HCT116 (cell line): ENCODE results near the gene LIPG. TPM values are rescaled to one million over a fixed set of nuclear protein-coding genes. Genes with fewer than 3 reads are reported as not detected.

Experiments used
- ATAC-seq: fragments of 200-7000 bp; cut with Tn5 transposase; 2 replicates; pipeline ENCODE4 v1.9.1; 2020; ENCODE audit warnings: mild to moderate bottlenecking, moderate library complexity
- BruUV-seq: library from RNA; stranded (reverse); fragments of 400-500 nt; replicated peaks from 2 replicates; lab custom pipeline; 2021; lab: Mats Ljungman, UMichigan
- CTCF ChIA-PET: fragments of 300-600 bp; sonication (Branson Sonifier 250); formaldehyde crosslinking; loops from one replicate; lab custom pipeline; 2021; ENCODE audit warnings: antibody characterized with exemption; lab: Charles Lee
- POLR2A ChIA-PET: fragments of 300-600, 350-600 bp; sonication (Branson Sonifier 250); formaldehyde crosslinking; loops from one replicate; lab custom pipeline; 2021; ENCODE audit warnings: antibody characterized with exemption; lab: Charles Lee
- RAD21 ChIA-PET, 2 experiments: fragments of 300-600 bp; sonication (Branson Sonifier 250); formaldehyde crosslinking; loops; one replicate each; lab custom pipeline; 2023; ENCODE audit warnings: low total read pairs in 2 of 2; ENCODE audit not compliant: uncharacterized antibody in 2 of 2, unreplicated experiment in 2 of 2, low non-redundant PET in 1 of 2; lab: Charles Lee
- DNase-seq: peaks from one replicate; pipeline ENCODE4 v3.0.0-alpha.2; 2010; ENCODE audit warnings: low read depth, low spot score
- H2AFZ ChIP-seq: fragments of 200-600 bp; shearing (Covaris generic), sonication (generic); 2 replicates; pipeline ENCODE4 v1.6.1; 2017; ENCODE audit warnings: low read depth, mixed run types, mixed read lengths, antibody characterized with exemption, low read length; ENCODE audit not compliant: poor library complexity, severe bottlenecking
- H3K27ac ChIP-seq: 2 replicates; pipeline ENCODE4 v1.5.1; 2012; ENCODE audit warnings: low read depth, low read length
- H3K27me3 ChIP-seq: fragments of 200-600 bp; sonication (generic); 2 replicates; pipeline ENCODE4 v1.6.1; 2016; ENCODE audit warnings: mixed run types, low read length, mixed read lengths; ENCODE audit not compliant: insufficient read depth
- H3K36me3 ChIP-seq, 2 experiments: fragments of 200-500 bp in 1 of 2; fragments of 200-600 bp in 1 of 2; sonication (Bioruptor generic) in 1 of 2; sonication (generic) in 1 of 2; 2 replicates each; pipeline versions ENCODE4 v1.5.1 to v1.6.1; 2014 to 2016; ENCODE audit warnings: low read length in 2 of 2, inconsistent platforms in 1 of 2, mixed read lengths in 1 of 2, mixed run types in 1 of 2; ENCODE audit not compliant: insufficient read depth in 2 of 2, control insufficient read depth in 1 of 2
- H3K4me1 ChIP-seq, 2 experiments: fragments of 200-600 bp in 1 of 2; sonication (generic) in 1 of 2; 2 replicates each; pipeline versions ENCODE4 v1.5.1 to v1.6.1; 2012 to 2017; ENCODE audit warnings: low read length in 2 of 2, inconsistent platforms in 1 of 2, mild to moderate bottlenecking in 1 of 2, mixed read lengths in 1 of 2, mixed run types in 1 of 2, moderate library complexity in 1 of 2; ENCODE audit not compliant: insufficient read depth in 2 of 2, control insufficient read depth in 1 of 2
- H3K4me2 ChIP-seq: fragments of 200-600 bp; sonication (generic); 2 replicates; pipeline ENCODE4 v1.6.1; 2017; ENCODE audit warnings: mixed run types, low read length, mixed read lengths
- H3K4me3 ChIP-seq, 2 experiments: fragments of 200-600 bp in 1 of 2; sonication (generic) in 1 of 2; replicated peaks in 1 of 2; 2 replicates each; pipeline ENCODE4 v1.5.1; 2011 to 2016; ENCODE audit warnings: low read length in 2 of 2, control low read depth in 1 of 2, low read depth in 1 of 2, mild to moderate bottlenecking in 1 of 2, mixed read lengths in 1 of 2, mixed run types in 1 of 2
- H3K79me2 ChIP-seq: fragments of 200-600 bp; sonication (generic); 2 replicates; pipeline ENCODE4 v1.6.1; 2017; ENCODE audit warnings: mild to moderate bottlenecking, mixed run types, low read length, moderate library complexity, mixed read lengths; ENCODE audit not compliant: insufficient read depth
- H3K9ac ChIP-seq: fragments of 200-600 bp; sonication (generic); 2 replicates; pipeline ENCODE4 v1.6.1; 2016; ENCODE audit warnings: low read length, mixed read lengths
- H3K9me2 ChIP-seq: fragments of 200-600 bp; sonication (generic), shearing (Covaris generic); 2 replicates; pipeline ENCODE4 v1.6.1; 2017; ENCODE audit warnings: mixed run types, mild to moderate bottlenecking, moderate library complexity; ENCODE audit not compliant: insufficient read depth
- H3K9me3 ChIP-seq, 2 experiments: fragments of 200-500 bp in 1 of 2; fragments of 200-600 bp in 1 of 2; sonication (Bioruptor generic) in 1 of 2; sonication (generic) in 1 of 2; 2 replicates each; pipeline ENCODE4 v1.6.1; 2014 to 2017; ENCODE audit warnings: low read length in 2 of 2, mixed read lengths in 2 of 2, inconsistent platforms in 1 of 2, low read depth in 1 of 2, mild to moderate bottlenecking in 1 of 2, mixed run types in 1 of 2, moderate library complexity in 1 of 2; ENCODE audit not compliant: control insufficient read depth in 1 of 2, insufficient read depth in 1 of 2
- H4K20me1 ChIP-seq: fragments of 200-600 bp; sonication (generic), shearing (Covaris generic); 2 replicates; pipeline ENCODE4 v1.6.1; 2017; ENCODE audit warnings: mixed run types, mild to moderate bottlenecking, moderate library complexity; ENCODE audit not compliant: insufficient read depth
- CBX3 ChIP-seq: IDR thresholded peaks from 2 replicates; pipeline ENCODE4 v1.6.1; 2012; ENCODE audit warnings: low read depth
- CEBPB ChIP-seq: IDR thresholded peaks from 2 replicates; pipeline ENCODE4 v1.6.1; 2012; ENCODE audit warnings: low read depth
- EGR1 ChIP-seq: IDR thresholded peaks from 2 replicates; pipeline ENCODE4 v1.6.1; 2012; ENCODE audit warnings: low read depth
- ELF1 ChIP-seq: IDR thresholded peaks from 2 replicates; pipeline ENCODE4 v1.6.1; 2012; ENCODE audit warnings: low read depth, borderline replicate concordance
- EZH2 ChIP-seq: fragments of 200-600 bp; sonication (generic); IDR thresholded peaks from 2 replicates; pipeline ENCODE4 v1.6.1; 2017; ENCODE audit warnings: antibody characterized with exemption, mixed run types
- EZH2phosphoT487 ChIP-seq: fragments of 200-600 bp; IDR thresholded peaks from 2 replicates; pipeline ENCODE4 v1.6.1; 2018; ENCODE audit warnings: antibody characterized with exemption, borderline replicate concordance
- FOSL1 ChIP-seq: IDR thresholded peaks from 2 replicates; pipeline ENCODE4 v1.6.1; 2012; ENCODE audit warnings: low read depth
- JUND ChIP-seq: IDR thresholded peaks from 2 replicates; pipeline ENCODE4 v1.6.1; 2012
- POLR2AphosphoS5 ChIP-seq: IDR thresholded peaks from 2 replicates; pipeline ENCODE4 v1.6.1; 2011; ENCODE audit warnings: mild to moderate bottlenecking, low read depth, low read length, moderate library complexity
- RAD21 ChIP-seq: IDR thresholded peaks from 2 replicates; pipeline ENCODE4 v1.6.1; 2012; ENCODE audit warnings: low read depth, mild to moderate bottlenecking
- SIN3A ChIP-seq: IDR thresholded peaks from 2 replicates; pipeline ENCODE4 v1.6.1; 2012; ENCODE audit warnings: low read depth
- SP1 ChIP-seq: IDR thresholded peaks from 2 replicates; pipeline ENCODE4 v1.6.1; 2012; ENCODE audit warnings: low read depth
- SRF ChIP-seq: IDR thresholded peaks from 2 replicates; pipeline ENCODE4 v1.6.1; 2012; ENCODE audit warnings: low read depth
- TCF7L2 ChIP-seq: IDR thresholded peaks from 2 replicates; pipeline ENCODE4 v1.7.0; 2011; ENCODE audit warnings: borderline replicate concordance, inconsistent platforms; ENCODE audit not compliant: insufficient read depth, insufficient read length; ENCODE audit errors: extremely low read depth
- YY1 ChIP-seq: IDR thresholded peaks from 2 replicates; pipeline ENCODE4 v1.6.1; 2011; ENCODE audit warnings: low read length, low read depth, moderate library complexity, mild to moderate bottlenecking; ENCODE audit not compliant: insufficient replicate concordance; ENCODE audit errors: extremely low read depth
- ZNF274 ChIP-seq: fragments of 200-500 bp; sonication (Bioruptor generic); IDR thresholded peaks from 2 replicates; pipeline ENCODE4 v1.6.1; 2014; ENCODE audit warnings: mild to moderate bottlenecking, low read depth, low read length, inconsistent platforms
- intact Hi-C: fragments of 100-400 bp; cut with micrococcal nuclease; formaldehyde crosslinking; loops from 2 replicates; pipeline ENCODE4 v1.10.0; 2022
- total RNA-seq: library from RNA; stranded (reverse); gene quantifications from one replicate; pipeline ENCODE4 v1.2.1, GENCODE V29; 2021; ENCODE audit not compliant: unreplicated experiment
- TF ChIP-seq, protein P1 (sequence below): IDR thresholded peaks from 2 replicates; pipeline ENCODE4 v1.6.1; 2012
- TF ChIP-seq, protein P2 (sequence below): IDR thresholded peaks from 2 replicates; pipeline ENCODE4 v1.6.1; 2012; ENCODE audit warnings: low read depth
- TF ChIP-seq, protein P3 (sequence below): IDR thresholded peaks from 2 replicates; pipeline ENCODE4 v1.6.1; 2012
- TF ChIP-seq, protein P4 (sequence below), 3 experiments: fragments of 200-600 bp in 1 of 3; sonication (generic) in 1 of 3; IDR thresholded peaks in 2 of 3; conservative IDR thresholded peaks in 1 of 3; 2 replicates each; pipeline ENCODE4 v1.5.1; 2012 to 2017; ENCODE audit warnings: low read depth in 2 of 3, low read length in 2 of 3, antibody characterized with exemption in 1 of 3, borderline replicate concordance in 1 of 3, control low read depth in 1 of 3, mild to moderate bottlenecking in 1 of 3, mixed read lengths in 1 of 3, mixed run types in 1 of 3, moderate library complexity in 1 of 3; ENCODE audit not compliant: insufficient read depth in 1 of 3

Gene LIPG
- total RNA-seq, 1 experiment from 2014 or later: 2.6 TPM

DNA sequence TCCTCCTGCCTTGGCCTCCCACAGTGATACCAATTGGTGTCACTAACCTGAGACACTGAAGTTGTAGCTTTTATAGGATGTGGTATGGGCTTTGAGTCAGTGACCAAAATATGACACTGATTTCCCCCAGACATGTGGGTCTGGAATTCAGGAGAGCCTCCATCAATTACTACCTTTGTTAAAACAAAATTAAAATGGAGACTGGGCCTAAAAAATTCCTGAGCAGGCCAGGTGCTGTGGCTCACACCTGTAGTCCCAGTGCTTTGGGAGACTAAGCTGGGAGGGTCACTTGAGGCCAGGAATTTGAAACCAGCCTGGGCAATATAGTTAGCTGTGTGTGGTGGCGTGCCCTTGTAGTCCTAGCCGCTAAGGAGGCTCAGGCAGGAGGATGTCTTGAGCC, 36.9 kb upstream of the LIPG start:
- ChIA-PET RAD21 (no interaction called here), CTCF (interaction anchor here (1.7 kb wide), 1 partner anchor 14 kb away, joined by 5 read pairs; no protein-coding TSS in a partner anchor), POLR2A (no interaction called here)
- Histone ChIP-seq H3K9me3 (no peaks in the 10 kb centered on the region), H3K27ac (no peak overlapping the region), H3K27me3 (no peaks in the 10 kb centered on the region), H3K4me3 (no peak overlapping the region), H3K4me2 (no peak overlapping the region), H4K20me1 (no peaks in the 10 kb centered on the region), H3K9me2 (no peaks in the 10 kb centered on the region), H2AFZ (no peak overlapping the region), H3K4me1 (peaks cover 8 to 18% of the 10 kb centered on the region in 2 experiments), H3K36me3 (no peaks in the 10 kb centered on the region), H3K9ac (no peak overlapping the region), H3K79me2 (no peaks in the 10 kb centered on the region)
- TF ChIP-seq CEBPB: no peak
- no peak for TF ChIP-seq JUND
- TF ChIP-seq RAD21: no peak
- no peak for TF ChIP-seq EZH2phosphoT487
- no peak for TF ChIP-seq EZH2
- TF ChIP-seq ELF1: no peak
- TF ChIP-seq ZNF274: no peak
- no peak for TF ChIP-seq CBX3
- no peak for TF ChIP-seq EGR1
- TF ChIP-seq, protein P1, sequence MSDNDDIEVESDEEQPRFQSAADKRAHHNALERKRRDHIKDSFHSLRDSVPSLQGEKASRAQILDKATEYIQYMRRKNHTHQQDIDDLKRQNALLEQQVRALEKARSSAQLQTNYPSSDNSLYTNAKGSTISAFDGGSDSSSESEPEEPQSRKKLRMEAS: no peak
- TF ChIP-seq, protein P2, sequence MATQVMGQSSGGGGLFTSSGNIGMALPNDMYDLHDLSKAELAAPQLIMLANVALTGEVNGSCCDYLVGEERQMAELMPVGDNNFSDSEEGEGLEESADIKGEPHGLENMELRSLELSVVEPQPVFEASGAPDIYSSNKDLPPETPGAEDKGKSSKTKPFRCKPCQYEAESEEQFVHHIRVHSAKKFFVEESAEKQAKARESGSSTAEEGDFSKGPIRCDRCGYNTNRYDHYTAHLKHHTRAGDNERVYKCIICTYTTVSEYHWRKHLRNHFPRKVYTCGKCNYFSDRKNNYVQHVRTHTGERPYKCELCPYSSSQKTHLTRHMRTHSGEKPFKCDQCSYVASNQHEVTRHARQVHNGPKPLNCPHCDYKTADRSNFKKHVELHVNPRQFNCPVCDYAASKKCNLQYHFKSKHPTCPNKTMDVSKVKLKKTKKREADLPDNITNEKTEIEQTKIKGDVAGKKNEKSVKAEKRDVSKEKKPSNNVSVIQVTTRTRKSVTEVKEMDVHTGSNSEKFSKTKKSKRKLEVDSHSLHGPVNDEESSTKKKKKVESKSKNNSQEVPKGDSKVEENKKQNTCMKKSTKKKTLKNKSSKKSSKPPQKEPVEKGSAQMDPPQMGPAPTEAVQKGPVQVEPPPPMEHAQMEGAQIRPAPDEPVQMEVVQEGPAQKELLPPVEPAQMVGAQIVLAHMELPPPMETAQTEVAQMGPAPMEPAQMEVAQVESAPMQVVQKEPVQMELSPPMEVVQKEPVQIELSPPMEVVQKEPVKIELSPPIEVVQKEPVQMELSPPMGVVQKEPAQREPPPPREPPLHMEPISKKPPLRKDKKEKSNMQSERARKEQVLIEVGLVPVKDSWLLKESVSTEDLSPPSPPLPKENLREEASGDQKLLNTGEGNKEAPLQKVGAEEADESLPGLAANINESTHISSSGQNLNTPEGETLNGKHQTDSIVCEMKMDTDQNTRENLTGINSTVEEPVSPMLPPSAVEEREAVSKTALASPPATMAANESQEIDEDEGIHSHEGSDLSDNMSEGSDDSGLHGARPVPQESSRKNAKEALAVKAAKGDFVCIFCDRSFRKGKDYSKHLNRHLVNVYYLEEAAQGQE: no peak
- TF ChIP-seq YY1: no peak
- TF ChIP-seq SIN3A: no peak
- no peak for TF ChIP-seq POLR2AphosphoS5
- TF ChIP-seq, protein P3, sequence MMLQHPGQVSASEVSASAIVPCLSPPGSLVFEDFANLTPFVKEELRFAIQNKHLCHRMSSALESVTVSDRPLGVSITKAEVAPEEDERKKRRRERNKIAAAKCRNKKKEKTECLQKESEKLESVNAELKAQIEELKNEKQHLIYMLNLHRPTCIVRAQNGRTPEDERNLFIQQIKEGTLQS: no peak
- no peak for TF ChIP-seq TCF7L2
- no peak for TF ChIP-seq SRF
- no peak for TF ChIP-seq FOSL1
- TF ChIP-seq SP1: no peak
- TF ChIP-seq, protein P4, sequence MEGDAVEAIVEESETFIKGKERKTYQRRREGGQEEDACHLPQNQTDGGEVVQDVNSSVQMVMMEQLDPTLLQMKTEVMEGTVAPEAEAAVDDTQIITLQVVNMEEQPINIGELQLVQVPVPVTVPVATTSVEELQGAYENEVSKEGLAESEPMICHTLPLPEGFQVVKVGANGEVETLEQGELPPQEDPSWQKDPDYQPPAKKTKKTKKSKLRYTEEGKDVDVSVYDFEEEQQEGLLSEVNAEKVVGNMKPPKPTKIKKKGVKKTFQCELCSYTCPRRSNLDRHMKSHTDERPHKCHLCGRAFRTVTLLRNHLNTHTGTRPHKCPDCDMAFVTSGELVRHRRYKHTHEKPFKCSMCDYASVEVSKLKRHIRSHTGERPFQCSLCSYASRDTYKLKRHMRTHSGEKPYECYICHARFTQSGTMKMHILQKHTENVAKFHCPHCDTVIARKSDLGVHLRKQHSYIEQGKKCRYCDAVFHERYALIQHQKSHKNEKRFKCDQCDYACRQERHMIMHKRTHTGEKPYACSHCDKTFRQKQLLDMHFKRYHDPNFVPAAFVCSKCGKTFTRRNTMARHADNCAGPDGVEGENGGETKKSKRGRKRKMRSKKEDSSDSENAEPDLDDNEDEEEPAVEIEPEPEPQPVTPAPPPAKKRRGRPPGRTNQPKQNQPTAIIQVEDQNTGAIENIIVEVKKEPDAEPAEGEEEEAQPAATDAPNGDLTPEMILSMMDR (IDR thresholded peaks at IDR 0.05 in 2 of 3, conservative IDR thresholded peaks at IDR 0.05 in 1 of 3; ENCODE audit: borderline replicate concordance in 1 of 3, insufficient read depth in 1 of 3, low read depth in 2 of 3, low read length in 2 of 3): no peak
- BruUV-seq: no TSS peak
- ATAC-seq (no peak), DNase-seq (no peak)
- intact Hi-C loops: no loop called here
